ENCODE results near the gene CTDP1.

CTDP1 gene

DNA sequence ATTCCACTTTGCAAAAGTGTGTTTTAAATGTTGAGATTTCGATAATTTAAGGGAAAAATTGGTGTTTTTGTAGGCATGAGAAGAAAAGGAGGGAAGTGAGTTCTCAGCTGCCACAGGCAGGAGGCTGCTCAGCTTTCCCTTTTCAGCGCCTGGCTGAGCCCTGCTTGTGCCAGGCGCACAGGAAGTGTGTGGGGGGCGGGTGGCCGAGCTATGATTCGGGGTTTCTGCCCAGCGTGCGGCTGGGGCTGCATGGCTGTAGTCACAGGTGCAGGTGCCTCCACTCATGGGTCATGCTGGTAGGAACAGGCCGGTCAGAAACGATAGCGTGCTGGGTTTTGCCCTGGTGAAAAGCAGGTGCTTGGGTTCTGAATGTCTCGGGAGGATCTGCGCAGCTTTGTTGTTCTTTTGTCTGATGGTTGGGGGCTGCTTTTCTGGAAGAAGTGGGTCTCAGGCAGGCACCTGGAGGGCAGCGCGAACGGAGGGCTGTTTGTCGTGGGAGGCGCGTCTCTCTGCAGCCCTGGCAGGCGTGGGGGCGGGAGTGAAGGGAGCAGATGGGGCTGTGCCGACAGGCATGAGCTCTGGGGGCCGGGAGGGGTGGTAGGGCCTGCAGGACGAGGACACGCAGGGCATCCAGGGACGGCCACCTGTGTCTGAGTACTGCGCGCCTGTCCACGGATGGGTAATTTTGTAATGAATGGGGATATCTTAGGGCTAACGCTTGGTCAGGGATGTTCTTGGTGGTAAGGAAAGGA is 120.2 kb downstream of the CTDP1 start:
- DNase-seq: no peak

DNA sequence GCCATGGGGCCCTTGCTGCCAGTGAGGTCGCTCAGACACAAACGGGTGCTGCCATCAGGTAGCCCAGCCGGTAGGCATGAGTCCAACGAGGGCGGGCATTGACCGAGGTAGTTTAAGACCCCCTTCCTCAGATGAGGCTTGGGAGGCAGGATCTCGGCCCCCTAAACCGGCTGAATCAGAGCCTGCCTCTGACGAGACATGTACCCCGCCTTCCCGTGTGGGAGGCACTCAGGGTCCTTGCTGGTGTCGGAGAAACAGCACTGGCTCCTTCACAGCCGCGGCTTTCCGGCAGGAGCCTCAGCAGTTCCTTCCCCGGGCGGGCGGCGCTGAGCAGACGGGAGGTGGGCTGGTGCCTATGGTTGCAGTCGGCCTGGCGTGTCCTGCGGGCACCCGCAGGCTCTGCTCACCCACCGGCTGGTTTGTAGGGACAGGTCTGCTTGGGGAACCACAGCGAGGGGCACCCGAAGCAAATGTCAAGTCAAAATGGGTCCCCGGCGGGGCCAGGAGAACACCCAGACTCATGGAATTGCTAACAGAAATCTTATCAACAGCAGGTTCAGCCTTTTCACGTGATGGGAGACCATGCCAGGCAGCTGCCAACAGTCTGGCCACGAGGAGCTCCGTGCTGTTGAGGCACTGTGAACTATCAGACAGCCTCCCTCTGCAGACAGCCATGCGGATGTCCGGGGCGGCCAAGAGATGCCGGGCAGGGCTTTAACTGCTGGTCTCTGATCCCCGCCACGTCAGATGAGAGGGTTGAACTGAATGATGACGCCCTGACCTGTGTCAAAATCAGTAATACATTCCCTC is 121.0 kb downstream of the CTDP1 start:
- no peak for DNase-seq

DNA sequence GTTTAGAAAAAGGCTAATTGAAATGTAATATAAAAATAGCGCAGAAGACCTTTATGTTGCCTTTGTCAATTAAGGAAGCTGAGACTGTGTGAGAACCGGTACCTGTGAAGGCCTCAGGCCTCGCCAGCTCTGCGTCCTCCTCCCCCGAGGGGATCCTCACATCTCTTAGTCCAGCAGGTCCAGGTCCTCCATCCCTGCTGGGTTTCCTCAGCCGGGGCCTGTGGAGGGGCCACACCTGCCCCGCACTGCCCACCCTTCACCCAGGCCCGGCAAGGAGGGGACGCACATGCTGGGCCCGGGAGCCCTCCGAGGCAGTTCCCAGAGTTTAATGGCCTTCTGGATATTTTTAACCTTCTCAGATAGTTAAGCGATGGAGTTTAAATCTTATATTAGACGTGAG is 121.6 kb downstream of the CTDP1 start:
- no peak for DNase-seq

DNA sequence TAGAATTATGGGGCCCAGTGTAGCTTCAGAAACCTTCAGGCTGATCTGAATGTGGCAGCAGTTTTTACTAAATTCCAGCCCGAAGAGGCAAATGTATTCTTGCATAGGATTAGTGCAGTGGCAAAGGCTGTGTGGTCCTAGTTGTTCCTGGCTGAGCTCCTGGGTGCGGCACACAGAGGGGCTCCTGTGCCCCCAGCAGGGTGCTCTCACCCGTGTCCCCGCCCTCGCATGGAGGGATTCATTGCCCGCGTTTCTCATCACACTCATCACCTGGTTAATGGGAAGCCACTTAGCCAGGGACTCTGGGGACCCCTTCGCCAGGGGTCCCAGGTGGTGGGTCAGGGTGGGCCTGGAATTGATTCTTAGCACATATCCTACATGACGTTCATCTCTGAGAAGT is 122.0 kb downstream of the CTDP1 start:
- DNase-seq: no peak

DNA sequence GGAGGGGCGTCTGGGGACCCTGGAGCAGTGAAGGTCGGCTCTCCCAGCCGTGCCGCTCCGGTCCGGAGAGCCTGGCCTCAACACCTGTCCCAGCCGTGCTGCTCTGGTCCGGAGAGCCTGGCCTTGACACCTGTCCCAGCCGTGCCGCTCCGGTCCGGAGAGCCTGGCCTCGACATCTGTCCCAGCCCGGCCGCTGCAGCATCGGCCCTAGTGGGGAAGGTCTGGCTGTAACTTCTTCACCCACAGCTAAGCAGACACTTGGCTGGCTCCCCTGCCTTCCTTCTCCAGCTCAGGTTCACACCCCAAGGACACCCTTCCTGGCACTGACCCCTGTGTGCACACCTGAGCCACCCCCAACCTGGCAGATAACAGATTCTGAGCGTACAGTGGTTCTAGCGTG is 122.7 kb downstream of the CTDP1 start:
- DNase-seq: no peak

DNA sequence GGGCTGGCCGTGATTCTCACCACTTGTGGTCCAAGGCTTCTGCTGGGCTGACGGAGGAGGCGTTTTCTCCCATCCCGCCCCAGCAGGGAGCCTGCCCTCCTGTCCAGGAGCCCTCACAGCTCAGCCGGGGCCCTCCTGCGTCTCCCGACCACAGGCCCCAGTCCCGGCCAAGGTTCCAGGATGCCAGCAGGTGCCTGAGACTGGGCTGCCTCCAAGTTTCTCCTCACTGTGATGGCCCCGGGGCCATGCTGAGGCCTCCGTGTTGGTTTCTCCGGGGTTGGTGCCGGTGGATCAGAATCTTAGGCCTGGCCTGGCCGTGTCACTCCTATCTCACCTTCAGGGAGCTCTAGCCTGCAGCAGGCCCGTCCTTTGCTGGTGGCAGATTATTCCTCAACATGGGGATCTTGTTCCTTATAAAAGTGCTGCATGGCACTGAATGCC is 124.0 kb downstream of the CTDP1 start:
- no peak for DNase-seq
